CD14-positive monocyte (primary cell): ENCODE data around the gene MAST4. TPM values are rescaled to one million over a fixed set of nuclear protein-coding genes. Genes with fewer than 3 reads are reported as not detected.

ENCODE experiments used
- DNase-seq, 3 donors: peaks; one replicate each; pipeline ENCODE4 v3.0.0-alpha.2; 2011 to 2022
- H2AFZ ChIP-seq: 2 replicates; pipeline ENCODE4 v1.6.0; 2012; ENCODE audit warnings: mild to moderate bottlenecking, low read depth, low read length, inconsistent platforms; ENCODE audit not compliant: insufficient read depth, poor library complexity, severe bottlenecking
- H3K27ac ChIP-seq, 2 donors: 1 replicate in 1 of 2; 2 replicates in 1 of 2; pipeline ENCODE4 v1.5.1; 2012 to 2013; ENCODE audit warnings: low read length in 2 of 2, control low read depth in 1 of 2, inconsistent platforms in 1 of 2, low read depth in 1 of 2, mild to moderate bottlenecking in 1 of 2
- H3K27me3 ChIP-seq, 2 donors: one replicate each; pipeline versions ENCODE4 v1.6.0 to v1.6.1; 2011 to 2013; ENCODE audit warnings: low read length in 2 of 2; ENCODE audit not compliant: control insufficient read depth in 2 of 2, insufficient read depth in 2 of 2
- H3K36me3 ChIP-seq, 2 donors: replicated peaks in 1 of 2; 1 replicate in 1 of 2; 2 replicates in 1 of 2; pipeline versions ENCODE4 v1.5.1 to v1.6.1; 2012 to 2013; ENCODE audit warnings: low read length in 2 of 2, control low read depth in 1 of 2, inconsistent platforms in 1 of 2, mild to moderate bottlenecking in 1 of 2; ENCODE audit not compliant: insufficient read depth in 2 of 2, control insufficient read depth in 1 of 2
- H3K4me1 ChIP-seq, 2 donors: 1 replicate in 1 of 2; 2 replicates in 1 of 2; pipeline versions ENCODE4 v1.5.1 to v1.6.1; 2012 to 2013; ENCODE audit warnings: low read length in 2 of 2, control low read depth in 1 of 2, inconsistent platforms in 1 of 2, mild to moderate bottlenecking in 1 of 2, moderate library complexity in 1 of 2; ENCODE audit not compliant: insufficient read depth in 2 of 2, control insufficient read depth in 1 of 2
- H3K4me2 ChIP-seq: replicated peaks from 2 replicates; pipeline ENCODE3; 2012; ENCODE audit warnings: low read length, moderate library complexity, mild to moderate bottlenecking; ENCODE audit not compliant: poor library complexity, severe bottlenecking; ENCODE audit errors: extremely low read depth
- H3K4me3 ChIP-seq, 3 experiments: fragments of 200-600 bp in 1 of 3; sonication (generic) in 1 of 3; replicated peaks in 1 of 3; 1 replicate in 2 of 3; 2 replicates in 1 of 3; pipeline ENCODE4 v1.5.1; 2011 to 2013; ENCODE audit warnings: low read length in 3 of 3, mild to moderate bottlenecking in 3 of 3, control low read depth in 2 of 3, low read depth in 2 of 3, inconsistent platforms in 1 of 3, moderate library complexity in 1 of 3
- H3K79me2 ChIP-seq: 2 replicates; pipeline ENCODE4 v1.6.0; 2012; ENCODE audit warnings: mild to moderate bottlenecking, control low read depth, inconsistent platforms, low read length, moderate library complexity; ENCODE audit not compliant: insufficient read depth
- H3K9ac ChIP-seq: 2 replicates; pipeline ENCODE4 v1.6.0; 2017; ENCODE audit warnings: low read length, mild to moderate bottlenecking; ENCODE audit not compliant: insufficient read depth, poor library complexity, severe bottlenecking
- H3K9me3 ChIP-seq, 2 donors: replicated peaks in 1 of 2; 1 replicate in 1 of 2; 2 replicates in 1 of 2; pipeline versions ENCODE4 v1.5.1 to v1.6.1; 2012 to 2013; ENCODE audit warnings: low read length in 2 of 2, control low read depth in 1 of 2; ENCODE audit not compliant: control insufficient read depth in 1 of 2, insufficient read depth in 1 of 2
- H4K20me1 ChIP-seq: 2 replicates; pipeline ENCODE4 v1.6.0; 2012; ENCODE audit warnings: mild to moderate bottlenecking, low read length, control low read depth, moderate library complexity; ENCODE audit not compliant: insufficient read depth
- H3K27ac Mint-ChIP-seq, 7 donors: one replicate each; pipeline ENCODE4 v1.8.0; 2020; ENCODE audit warnings: mild to moderate bottlenecking in 7 of 7, mixed read lengths in 7 of 7, moderate library complexity in 6 of 7, inconsistent platforms in 2 of 7
- H3K27me3 Mint-ChIP-seq, 3 donors: one replicate each; pipeline ENCODE4 v1.8.0; 2021 to 2022; ENCODE audit warnings: low read depth in 3 of 3, mild to moderate bottlenecking in 3 of 3, mixed read lengths in 3 of 3, moderate library complexity in 3 of 3, inconsistent platforms in 1 of 3
- H3K36me3 Mint-ChIP-seq, 2 donors: one replicate each; pipeline ENCODE4 v1.8.0; 2020; ENCODE audit warnings: mixed read lengths in 2 of 2, inconsistent platforms in 1 of 2, mild to moderate bottlenecking in 1 of 2
- H3K4me1 Mint-ChIP-seq: one replicate; pipeline ENCODE4 v1.8.0; 2020; ENCODE audit warnings: mild to moderate bottlenecking, mixed read lengths
- H3K4me3 Mint-ChIP-seq, 2 donors: one replicate each; pipeline ENCODE4 v1.8.0; 2020; ENCODE audit warnings: mild to moderate bottlenecking in 2 of 2, mixed read lengths in 2 of 2, moderate library complexity in 1 of 2
- H3K9me3 Mint-ChIP-seq, 7 donors: one replicate each; pipeline ENCODE4 v1.8.0; 2020 to 2022; ENCODE audit warnings: mixed read lengths in 7 of 7, mild to moderate bottlenecking in 6 of 7, moderate library complexity in 6 of 7, inconsistent platforms in 2 of 7
- WGBS: methylation state at CpG from one replicate; pipeline ENCODE4 v1.1.5; 2013; ENCODE audit warnings: missing lambda C conversion rate; ENCODE audit not compliant: insufficient coverage; 5-methylcytosine and 5-hydroxymethylcytosine counted together
- intact Hi-C, 2 donors: fragments of 100-400 bp; cut with micrococcal nuclease; formaldehyde crosslinking; loops; one replicate each; pipeline versions ENCODE4 v1.15.0 to v1.15.1; 2023
- polyA plus RNA-seq, 3 donors: library from polyadenylated mRNA; depleted of rRNA in 1 of 3; unstranded in 2 of 3; stranded (reverse) in 1 of 3; fragments of 300-500 nt in 2 of 3; fragments of >200 nt in 1 of 3; fragmentation: Illumina TruSeq in 2 of 3; gene quantifications; 1 replicate in 2 of 3; 2 replicates in 1 of 3; pipeline ENCODE4 v1.2.3, GENCODE V29; 2012 to 2021
- TF ChIP-seq, protein P1 (sequence below): fragments of 200-600 bp; IDR thresholded peaks from one replicate; pipeline ENCODE4 v1.8.0; 2022; ENCODE audit warnings: antibody characterized with exemption, mild to moderate bottlenecking

MAST4 gene
- polyA plus RNA-seq, 3 donors, result 0.03 to 0.24 TPM; not detected in 1

DNA sequence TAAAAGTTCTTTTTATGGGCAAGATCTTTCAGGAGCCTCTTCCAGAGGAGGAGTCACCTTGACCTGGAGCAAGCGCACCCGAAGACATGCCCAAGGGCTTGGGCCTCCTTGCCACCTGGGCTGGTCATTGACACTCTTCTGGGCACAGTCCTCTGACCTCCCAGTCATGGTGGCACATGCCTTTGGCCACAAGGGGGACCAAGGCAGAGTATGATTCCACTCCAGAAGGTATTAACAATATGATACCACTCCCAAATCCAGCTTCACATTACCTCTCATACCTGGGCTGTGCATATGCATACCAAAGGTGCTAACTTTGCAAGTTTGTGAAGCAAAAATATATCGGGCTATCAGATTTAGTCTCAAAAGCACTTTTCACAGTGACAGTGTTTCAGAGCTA, 84.6 kb downstream of the MAST4 start:
- peaks cover 0 to 9% (median 1%) of the 10 kb centered on the region in 3 donors for H3K27me3 Mint-ChIP-seq
- H2AFZ ChIP-seq, result no peak overlapping the region
- DNase-seq, result no peak
- H3K9me3 ChIP-seq, result no peaks in the 10 kb centered on the region
- H3K27ac ChIP-seq, result no peak overlapping the region
- H3K9me3 Mint-ChIP-seq, result peaks cover 0 to 2% (median 0%) of the 10 kb centered on the region in 7 donors
- H3K27ac Mint-ChIP-seq, result no peak overlapping the region
- H3K4me2 ChIP-seq, result no peak overlapping the region
- no peaks in the 10 kb centered on the region for H3K36me3 ChIP-seq
- no peaks in the 10 kb centered on the region for H3K27me3 ChIP-seq
- H3K4me3 Mint-ChIP-seq, result no peak overlapping the region
- H3K4me1 Mint-ChIP-seq, result no peaks in the 10 kb centered on the region
- no peaks in the 10 kb centered on the region for H4K20me1 ChIP-seq
- TF ChIP-seq, protein P1, sequence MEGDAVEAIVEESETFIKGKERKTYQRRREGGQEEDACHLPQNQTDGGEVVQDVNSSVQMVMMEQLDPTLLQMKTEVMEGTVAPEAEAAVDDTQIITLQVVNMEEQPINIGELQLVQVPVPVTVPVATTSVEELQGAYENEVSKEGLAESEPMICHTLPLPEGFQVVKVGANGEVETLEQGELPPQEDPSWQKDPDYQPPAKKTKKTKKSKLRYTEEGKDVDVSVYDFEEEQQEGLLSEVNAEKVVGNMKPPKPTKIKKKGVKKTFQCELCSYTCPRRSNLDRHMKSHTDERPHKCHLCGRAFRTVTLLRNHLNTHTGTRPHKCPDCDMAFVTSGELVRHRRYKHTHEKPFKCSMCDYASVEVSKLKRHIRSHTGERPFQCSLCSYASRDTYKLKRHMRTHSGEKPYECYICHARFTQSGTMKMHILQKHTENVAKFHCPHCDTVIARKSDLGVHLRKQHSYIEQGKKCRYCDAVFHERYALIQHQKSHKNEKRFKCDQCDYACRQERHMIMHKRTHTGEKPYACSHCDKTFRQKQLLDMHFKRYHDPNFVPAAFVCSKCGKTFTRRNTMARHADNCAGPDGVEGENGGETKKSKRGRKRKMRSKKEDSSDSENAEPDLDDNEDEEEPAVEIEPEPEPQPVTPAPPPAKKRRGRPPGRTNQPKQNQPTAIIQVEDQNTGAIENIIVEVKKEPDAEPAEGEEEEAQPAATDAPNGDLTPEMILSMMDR, result peak; percentile 34
- 85% methylated on average over 3 of the region's 3 CpGs for WGBS
- H3K4me1 ChIP-seq, result no peaks in the 10 kb centered on the region
- no peaks in the 10 kb centered on the region for H3K36me3 Mint-ChIP-seq
- intact Hi-C loops, result no loop called here
- no peak overlapping the region for H3K4me3 ChIP-seq
- H3K9ac ChIP-seq, result no peak overlapping the region
- no peaks in the 10 kb centered on the region for H3K79me2 ChIP-seq

DNA sequence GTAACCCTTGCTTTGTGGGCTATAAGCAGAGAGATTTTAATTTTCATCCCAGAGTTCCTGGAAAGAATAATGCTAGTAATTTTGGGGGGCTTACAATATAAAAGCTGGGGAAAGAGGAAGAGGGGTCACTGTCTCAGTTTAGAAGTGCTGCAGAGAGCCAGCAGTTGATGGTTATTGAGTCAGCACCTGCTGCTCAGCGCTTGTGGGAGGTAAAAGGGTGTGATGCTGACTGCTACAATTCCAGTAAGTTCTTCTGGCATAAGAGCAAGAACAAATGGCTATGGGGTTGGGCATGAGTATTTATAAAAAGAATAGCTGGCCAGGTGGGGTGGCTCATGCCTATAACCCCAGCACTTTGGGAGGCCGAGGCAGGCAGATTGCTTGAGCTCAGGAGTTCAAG, 88.5 kb downstream of the MAST4 start:
- Mint-ChIP-seq H3K4me3 (no peak overlapping the region), H3K36me3 (no peaks in the 10 kb centered on the region), H3K27ac (no peak overlapping the region), H3K9me3 (no peaks in the 10 kb centered on the region), H3K27me3 (peaks cover 0 to 2% (median 2%) of the 10 kb centered on the region in 3 donors), H3K4me1 (no peaks in the 10 kb centered on the region)
- H3K9me3 ChIP-seq, result no peaks in the 10 kb centered on the region
- H3K4me2 ChIP-seq, result no peak overlapping the region
- no peaks in the 10 kb centered on the region for H3K27me3 ChIP-seq
- WGBS, result 100% methylated on average over 1 of the region's 2 CpGs
- intact Hi-C loops, result no loop called here
- no peaks in the 10 kb centered on the region for H3K36me3 ChIP-seq
- DNase-seq, result no peak
- H4K20me1 ChIP-seq, result no peaks in the 10 kb centered on the region
- H2AFZ ChIP-seq, result no peak overlapping the region
- H3K79me2 ChIP-seq, result no peaks in the 10 kb centered on the region
- no peak overlapping the region for H3K27ac ChIP-seq
- H3K9ac ChIP-seq, result no peak overlapping the region
- H3K4me3 ChIP-seq, result no peak overlapping the region
- TF ChIP-seq, protein P1, result no peak
- H3K4me1 ChIP-seq, result no peaks in the 10 kb centered on the region
